SK-MEL-5 (cell line): ENCODE measurements around the gene PKD2L1. TPM values are rescaled to one million over a fixed set of nuclear protein-coding genes. Genes with fewer than 3 reads are reported as not detected.
A peak's percentile ranks its signal among the peaks of the same experiment; 100 is the strongest.

Experiments used
- DNase-seq: peaks from one replicate; pipeline ENCODE4 v3.0.0-alpha.2; 2016; ENCODE audit warnings: low read depth, low spot score
- in situ Hi-C: cut with HindIII; loops from 2 replicates; pipeline ENCODE4 v1.10.0; 2016; ENCODE audit warnings: low sequenced_read_pairs, high pct_unique_total_duplicates, low pct_unique_long_range_greater_than_20kb
- total RNA-seq: library from RNA; depleted of rRNA; stranded (reverse); fragments of >200 nt; shearing (Covaris generic); gene quantifications from 2 replicates; pipeline ENCODE4 v1.2.3, GENCODE V29; 2014

Gene PKD2L1
- total RNA-seq, 1 experiment from 2014 or later = not detected

GRCh38 chr10:100359030-100359432 lies 29.0 kb upstream of the PKD2L1 start:
- in situ Hi-C loops = no loop called here
- DNase-seq = no peak

- in situ Hi-C loops = no loop called here
- DNase-seq = peak; percentile 70
Measured at GRCh38 chr10:100357059-100357858, 27.2 kb upstream of the PKD2L1 start.

GRCh38 chr10:100356067-100357017 lies 26.3 kb upstream of the PKD2L1 start:
- DNase-seq = peak; percentile 53
- in situ Hi-C loops = no loop called here

GRCh38 chr10:100355086-100355485 lies 25.1 kb upstream of the PKD2L1 start:
- DNase-seq = no peak
- in situ Hi-C loops = no loop called here

GRCh38 chr10:100353770-100354485 lies 23.9 kb upstream of the PKD2L1 start:
- in situ Hi-C loops = no loop called here
- DNase-seq = no peak

- no peak for DNase-seq
- in situ Hi-C loops = no loop called here
Measured at GRCh38 chr10:100350914-100351485, 21.0 kb upstream of the PKD2L1 start.

GRCh38 chr10:100349672-100350071 lies 19.6 kb upstream of the PKD2L1 start:
- in situ Hi-C loops = no loop called here
- no peak for DNase-seq

- in situ Hi-C loops = no loop called here
- no peak for DNase-seq
Measured at GRCh38 chr10:100349087-100349486, 19.1 kb upstream of the PKD2L1 start.

- no peak for DNase-seq
- in situ Hi-C loops = no loop called here
Measured at GRCh38 chr10:100348389-100348927, 18.4 kb upstream of the PKD2L1 start.

GRCh38 chr10:100347568-100348195 lies 17.7 kb upstream of the PKD2L1 start:
- DNase-seq = no peak
- in situ Hi-C loops = no loop called here

- in situ Hi-C loops = no loop called here
- DNase-seq = peak; percentile 97
Measured at GRCh38 chr10:100346765-100347567, 16.9 kb upstream of the PKD2L1 start, which contains the start of gene SCD. Gene SCD, plus strand, starts transcription at chr10:100347233. Its CDS starts 272 bp downstream, at chr10:100347505.

GRCh38 chr10:100346351-100346764 lies 16.3 kb upstream of the PKD2L1 start:
- in situ Hi-C loops = no loop called here
- DNase-seq = peak; percentile 82

- in situ Hi-C loops = no loop called here
- peak; percentile 25 for DNase-seq
Measured at GRCh38 chr10:100345570-100346330, 15.7 kb upstream of the PKD2L1 start.

GRCh38 chr10:100344241-100344788 lies 14.3 kb upstream of the PKD2L1 start:
- DNase-seq = no peak
- in situ Hi-C loops = no loop called here

- in situ Hi-C loops = no loop called here
- DNase-seq = no peak
Measured at GRCh38 chr10:100342627-100342972, 12.6 kb upstream of the PKD2L1 start.
